ENCODE data around the gene KLHDC7B.

DNA sequence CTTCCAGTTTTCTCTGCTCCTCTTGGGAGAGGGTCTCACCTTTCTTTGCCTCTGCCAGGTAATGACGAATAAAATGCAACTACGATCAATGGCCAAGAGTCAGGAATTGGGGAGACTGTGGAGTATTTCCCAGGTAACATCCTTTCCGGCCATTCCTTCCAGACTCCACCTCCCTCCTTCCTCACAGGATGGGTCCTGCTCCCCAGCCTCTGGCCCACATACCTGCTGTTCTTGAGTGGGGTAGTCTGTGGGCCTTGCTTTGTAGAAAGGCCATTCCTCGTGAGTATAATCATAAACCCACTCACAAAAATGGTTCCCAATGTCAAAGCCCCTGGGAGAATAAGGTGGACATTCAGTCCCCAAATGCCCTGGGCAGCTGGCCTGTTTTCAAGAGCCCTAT is 34.1 kb downstream of the KLHDC7B start:
- TF ChIP-seq, protein P1, sequence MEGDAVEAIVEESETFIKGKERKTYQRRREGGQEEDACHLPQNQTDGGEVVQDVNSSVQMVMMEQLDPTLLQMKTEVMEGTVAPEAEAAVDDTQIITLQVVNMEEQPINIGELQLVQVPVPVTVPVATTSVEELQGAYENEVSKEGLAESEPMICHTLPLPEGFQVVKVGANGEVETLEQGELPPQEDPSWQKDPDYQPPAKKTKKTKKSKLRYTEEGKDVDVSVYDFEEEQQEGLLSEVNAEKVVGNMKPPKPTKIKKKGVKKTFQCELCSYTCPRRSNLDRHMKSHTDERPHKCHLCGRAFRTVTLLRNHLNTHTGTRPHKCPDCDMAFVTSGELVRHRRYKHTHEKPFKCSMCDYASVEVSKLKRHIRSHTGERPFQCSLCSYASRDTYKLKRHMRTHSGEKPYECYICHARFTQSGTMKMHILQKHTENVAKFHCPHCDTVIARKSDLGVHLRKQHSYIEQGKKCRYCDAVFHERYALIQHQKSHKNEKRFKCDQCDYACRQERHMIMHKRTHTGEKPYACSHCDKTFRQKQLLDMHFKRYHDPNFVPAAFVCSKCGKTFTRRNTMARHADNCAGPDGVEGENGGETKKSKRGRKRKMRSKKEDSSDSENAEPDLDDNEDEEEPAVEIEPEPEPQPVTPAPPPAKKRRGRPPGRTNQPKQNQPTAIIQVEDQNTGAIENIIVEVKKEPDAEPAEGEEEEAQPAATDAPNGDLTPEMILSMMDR (IDR thresholded peaks at IDR 0.05; ENCODE audit: insufficient read depth, low read length), result no peak
- TF ChIP-seq, protein P2, sequence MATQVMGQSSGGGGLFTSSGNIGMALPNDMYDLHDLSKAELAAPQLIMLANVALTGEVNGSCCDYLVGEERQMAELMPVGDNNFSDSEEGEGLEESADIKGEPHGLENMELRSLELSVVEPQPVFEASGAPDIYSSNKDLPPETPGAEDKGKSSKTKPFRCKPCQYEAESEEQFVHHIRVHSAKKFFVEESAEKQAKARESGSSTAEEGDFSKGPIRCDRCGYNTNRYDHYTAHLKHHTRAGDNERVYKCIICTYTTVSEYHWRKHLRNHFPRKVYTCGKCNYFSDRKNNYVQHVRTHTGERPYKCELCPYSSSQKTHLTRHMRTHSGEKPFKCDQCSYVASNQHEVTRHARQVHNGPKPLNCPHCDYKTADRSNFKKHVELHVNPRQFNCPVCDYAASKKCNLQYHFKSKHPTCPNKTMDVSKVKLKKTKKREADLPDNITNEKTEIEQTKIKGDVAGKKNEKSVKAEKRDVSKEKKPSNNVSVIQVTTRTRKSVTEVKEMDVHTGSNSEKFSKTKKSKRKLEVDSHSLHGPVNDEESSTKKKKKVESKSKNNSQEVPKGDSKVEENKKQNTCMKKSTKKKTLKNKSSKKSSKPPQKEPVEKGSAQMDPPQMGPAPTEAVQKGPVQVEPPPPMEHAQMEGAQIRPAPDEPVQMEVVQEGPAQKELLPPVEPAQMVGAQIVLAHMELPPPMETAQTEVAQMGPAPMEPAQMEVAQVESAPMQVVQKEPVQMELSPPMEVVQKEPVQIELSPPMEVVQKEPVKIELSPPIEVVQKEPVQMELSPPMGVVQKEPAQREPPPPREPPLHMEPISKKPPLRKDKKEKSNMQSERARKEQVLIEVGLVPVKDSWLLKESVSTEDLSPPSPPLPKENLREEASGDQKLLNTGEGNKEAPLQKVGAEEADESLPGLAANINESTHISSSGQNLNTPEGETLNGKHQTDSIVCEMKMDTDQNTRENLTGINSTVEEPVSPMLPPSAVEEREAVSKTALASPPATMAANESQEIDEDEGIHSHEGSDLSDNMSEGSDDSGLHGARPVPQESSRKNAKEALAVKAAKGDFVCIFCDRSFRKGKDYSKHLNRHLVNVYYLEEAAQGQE (IDR thresholded peaks at IDR 0.05; ENCODE audit: insufficient replicate concordance, low read depth), result no peak
- no peak for TF ChIP-seq POLR2AphosphoS5 (IDR thresholded peaks at IDR 0.05; ENCODE audit: low read depth)

Measured in HL-60 (cell line).